ENCODE data around the gene ADARB2.

Gene ADARB2

DNA sequence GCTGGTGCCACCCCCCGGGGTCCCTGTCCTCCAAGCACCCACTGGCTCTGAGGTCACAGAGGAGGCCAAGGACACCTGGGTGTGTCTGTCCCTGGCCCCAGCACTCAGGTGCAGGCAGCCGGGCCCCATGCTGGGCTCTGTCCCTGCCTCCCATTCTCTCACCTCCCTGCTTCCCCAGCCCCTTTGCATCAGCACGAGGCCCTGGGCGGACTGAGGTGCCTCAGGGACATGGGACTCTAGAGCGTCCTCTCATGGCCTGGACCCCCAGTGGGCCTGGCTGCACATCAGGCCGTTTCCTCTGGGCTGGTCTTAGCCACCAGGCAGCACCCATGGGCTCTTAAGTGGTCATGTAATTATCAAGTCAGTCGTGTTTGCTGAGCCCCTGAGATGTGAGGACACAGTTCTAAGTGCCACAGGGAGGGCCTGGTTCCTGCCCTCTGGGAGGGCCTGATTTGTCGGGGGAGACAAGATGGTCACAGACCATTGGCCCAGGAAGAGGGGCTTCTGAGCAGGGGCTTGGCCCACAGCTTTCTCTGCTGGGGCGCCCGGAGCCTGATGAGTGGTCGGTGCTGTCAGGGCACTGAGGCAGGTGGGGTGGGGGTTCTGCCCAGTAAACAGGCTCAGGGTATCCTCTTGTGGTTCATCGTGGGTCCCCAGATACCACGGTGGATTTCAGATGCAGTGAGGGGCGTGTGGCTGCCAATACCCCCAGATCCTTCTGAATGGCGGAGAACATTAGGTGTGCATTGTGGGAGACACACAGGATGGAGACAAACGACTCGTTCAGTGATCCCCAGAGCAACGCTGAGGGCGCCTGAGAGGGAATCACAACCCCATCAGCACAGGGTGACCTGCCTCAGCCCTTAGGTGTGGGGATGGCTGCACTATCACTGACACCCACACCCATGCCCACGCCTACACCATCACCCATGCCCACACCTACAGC lies 528.7 kb downstream of the ADARB2 start:
- TF ChIP-seq ZNF274 (IDR thresholded peaks at IDR 0.05; ENCODE audit: low read depth, low read length): no peak
- H3K4me3 ChIP-seq (ENCODE audit: low read length): no peak overlapping the region

DNA sequence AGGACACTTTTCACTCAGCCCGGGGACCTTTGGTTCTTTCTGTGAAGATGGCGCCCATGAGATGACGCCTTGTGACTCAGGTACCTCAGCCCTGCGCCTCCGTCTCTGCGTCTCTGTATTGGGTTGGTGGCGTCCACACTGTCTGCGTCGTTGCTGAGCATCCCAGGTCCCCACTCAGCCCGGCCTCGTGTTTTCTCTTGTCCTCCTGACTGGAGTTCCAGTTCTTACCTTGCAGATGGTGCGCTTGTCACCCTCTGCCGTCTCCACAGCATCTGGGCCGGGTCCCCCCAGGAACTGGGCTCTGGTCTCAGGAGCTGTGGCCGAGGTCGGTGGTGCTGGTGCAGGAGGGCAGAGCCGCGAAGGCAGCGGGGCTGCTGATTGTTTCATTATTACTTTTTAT lies 530.7 kb downstream of the ADARB2 start:
- no peak overlapping the region for H3K4me3 ChIP-seq (ENCODE audit: low read length)
- no peak for TF ChIP-seq ZNF274 (IDR thresholded peaks at IDR 0.05; ENCODE audit: low read depth, low read length)

DNA sequence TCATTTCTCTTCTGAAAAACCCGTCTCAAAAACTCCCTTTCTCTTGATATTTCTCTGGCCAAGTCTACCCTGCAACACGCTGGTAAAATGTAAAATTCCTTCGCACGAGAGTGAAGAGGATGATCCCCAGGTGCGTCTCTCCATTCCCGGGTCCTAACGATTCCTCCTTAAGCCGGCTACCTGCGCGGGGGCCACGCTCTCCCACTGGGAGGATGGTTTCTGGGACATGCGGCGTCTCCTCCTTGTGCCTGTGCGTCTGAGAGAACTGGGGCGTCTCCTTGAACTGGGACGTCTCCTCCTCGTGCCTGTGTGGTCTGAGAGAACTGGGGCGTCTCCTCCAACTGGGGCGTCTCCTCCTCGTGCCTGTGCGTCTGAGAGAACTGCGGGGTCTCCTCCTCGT lies 531.2 kb downstream of the ADARB2 start:
- H3K4me3 ChIP-seq (ENCODE audit: low read length): no peak overlapping the region
- no peak for TF ChIP-seq ZNF274 (IDR thresholded peaks at IDR 0.05; ENCODE audit: low read depth, low read length)

DNA sequence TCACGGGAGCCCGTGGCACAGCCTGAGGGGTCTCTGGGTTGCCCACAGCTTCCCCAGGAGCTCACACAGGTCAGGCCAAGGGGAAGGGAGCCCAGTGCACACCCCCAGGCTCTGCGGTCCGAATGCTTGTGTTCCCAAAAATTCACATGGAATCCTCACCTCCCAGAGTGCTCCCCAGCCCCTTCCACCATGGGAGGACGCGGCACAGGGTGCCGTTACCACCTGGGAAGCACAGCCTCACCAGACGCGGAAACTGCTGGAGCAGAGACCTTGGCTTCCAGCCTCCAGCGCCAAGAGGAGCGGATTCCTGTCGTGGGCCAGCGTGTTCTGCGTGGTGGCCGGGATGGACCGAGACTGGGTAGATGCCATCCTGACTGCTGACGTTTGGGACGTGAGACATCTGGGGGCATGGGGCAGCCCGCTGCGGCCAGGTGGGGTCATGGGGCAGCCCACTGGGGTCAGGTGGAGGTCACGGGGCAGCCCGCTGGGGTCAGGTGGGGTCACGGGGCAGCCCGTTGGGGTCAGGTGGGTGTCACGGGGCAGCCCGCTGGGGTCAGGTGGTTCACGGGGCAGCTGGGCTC lies 531.8 kb downstream of the ADARB2 start:
- no peak for TF ChIP-seq ZNF274 (IDR thresholded peaks at IDR 0.05; ENCODE audit: low read depth, low read length)
- no peak overlapping the region for H3K4me3 ChIP-seq (ENCODE audit: low read length)

DNA sequence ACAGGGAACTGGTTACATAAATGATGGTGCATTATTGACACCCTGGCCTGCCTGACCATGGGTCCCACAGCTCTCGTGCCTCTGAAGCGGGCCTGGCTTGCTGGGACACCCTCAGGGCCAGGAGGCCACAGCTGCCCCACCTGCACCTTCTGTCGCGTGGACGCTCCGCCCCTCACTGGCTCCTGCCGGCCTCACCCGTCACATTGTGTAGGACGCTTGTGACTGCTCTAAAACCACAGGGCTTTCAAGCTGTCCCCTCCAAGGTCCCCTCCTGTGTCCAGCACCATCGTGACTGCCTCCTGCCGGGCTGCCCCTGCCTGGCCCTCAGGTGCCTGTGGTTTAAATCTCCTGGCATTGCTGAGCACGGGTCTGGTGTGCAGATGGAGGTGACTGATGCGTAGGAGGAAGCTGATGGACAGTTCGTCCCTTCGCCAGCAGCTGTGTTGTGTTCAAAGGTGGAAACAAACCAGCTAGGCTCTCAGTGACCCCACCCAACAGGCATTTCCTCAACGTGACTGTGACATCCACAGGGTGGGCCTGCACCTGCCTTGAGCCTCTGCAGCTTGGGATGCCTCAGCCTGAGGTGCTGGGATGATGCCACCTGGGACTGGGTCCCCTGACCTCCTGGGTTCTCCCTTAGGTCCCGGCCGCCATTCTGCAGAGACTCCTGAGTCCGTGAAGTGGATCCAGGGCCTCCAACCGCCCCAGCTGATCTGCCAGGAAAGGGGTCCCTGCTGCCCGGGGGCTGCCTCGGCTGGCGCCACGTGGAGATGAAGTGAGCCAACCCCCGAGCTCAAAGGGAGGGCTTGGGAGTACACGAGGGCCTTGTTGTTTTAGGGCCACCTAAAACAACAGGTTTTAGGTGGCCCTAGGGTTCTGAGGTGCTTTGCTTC lies 532.6 kb downstream of the ADARB2 start:
- no peak overlapping the region for H3K4me3 ChIP-seq (ENCODE audit: low read length)
- no peak for TF ChIP-seq ZNF274 (IDR thresholded peaks at IDR 0.05; ENCODE audit: low read depth, low read length)

DNA sequence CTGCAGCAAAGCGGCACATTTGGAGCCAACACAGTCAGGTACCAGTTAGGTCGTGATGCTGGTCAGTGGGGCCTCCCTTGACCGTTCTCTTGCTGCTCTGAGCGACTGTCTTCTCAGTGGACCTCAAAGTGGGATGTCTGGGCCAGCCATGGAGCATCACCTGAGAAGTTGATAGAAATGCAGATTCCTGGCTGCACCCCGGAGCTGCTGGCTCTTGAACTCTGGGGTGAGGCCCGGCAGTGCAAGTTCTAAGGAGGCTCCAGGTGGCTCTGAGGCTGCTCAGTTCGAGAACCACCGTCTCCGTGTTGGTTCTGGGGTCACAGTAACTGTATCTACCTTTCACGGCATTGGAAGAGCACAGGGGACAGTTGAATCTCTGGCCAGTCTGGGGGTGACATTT lies 533.6 kb downstream of the ADARB2 start:
- H3K4me3 ChIP-seq (ENCODE audit: low read length): no peak overlapping the region
- TF ChIP-seq ZNF274 (IDR thresholded peaks at IDR 0.05; ENCODE audit: low read depth, low read length): no peak

DNA sequence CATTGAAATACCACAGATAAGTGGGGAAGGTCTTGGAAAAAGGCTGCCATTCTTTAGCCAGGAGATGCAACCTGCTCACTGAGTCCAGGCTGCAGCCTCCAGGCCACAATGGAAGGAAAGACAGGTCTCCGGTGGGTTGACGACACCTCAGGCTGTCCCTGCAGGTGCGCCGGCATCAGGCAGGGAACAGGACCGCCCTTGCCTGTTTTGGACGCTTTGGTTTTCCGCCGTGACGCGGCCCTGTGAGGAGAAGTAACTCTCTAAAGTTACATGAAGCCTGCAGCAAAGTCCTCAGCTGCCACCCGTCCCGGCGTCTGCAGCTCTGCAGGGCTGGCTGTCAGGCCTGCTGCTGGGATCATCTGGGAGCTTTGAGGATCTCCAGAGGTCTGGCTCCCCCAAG lies 534.1 kb downstream of the ADARB2 start:
- no peak for TF ChIP-seq ZNF274 (IDR thresholded peaks at IDR 0.05; ENCODE audit: low read depth, low read length)
- H3K4me3 ChIP-seq (ENCODE audit: low read length): no peak overlapping the region

DNA sequence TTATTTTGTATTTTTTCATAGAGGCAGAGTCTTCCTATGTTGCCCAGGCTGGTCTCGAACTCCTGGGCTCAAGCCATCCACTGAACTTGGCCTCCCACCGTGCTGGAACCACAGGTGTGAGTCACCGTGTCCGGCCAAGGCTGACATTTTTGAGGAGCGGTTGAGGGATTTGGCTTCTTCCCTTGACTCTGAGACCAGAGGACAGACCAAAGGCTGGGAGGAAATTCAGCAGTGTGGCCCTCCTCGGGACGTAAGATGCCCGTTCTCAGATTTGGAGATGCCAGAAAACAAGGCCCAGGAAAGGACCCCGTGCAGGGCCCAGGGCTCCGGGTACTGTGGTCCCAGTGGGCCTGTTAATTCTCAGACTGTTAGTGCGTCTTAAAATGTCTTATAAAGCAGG lies 535.0 kb downstream of the ADARB2 start:
- no peak overlapping the region for H3K4me3 ChIP-seq (ENCODE audit: low read length)
- no peak for TF ChIP-seq ZNF274 (IDR thresholded peaks at IDR 0.05; ENCODE audit: low read depth, low read length)

DNA sequence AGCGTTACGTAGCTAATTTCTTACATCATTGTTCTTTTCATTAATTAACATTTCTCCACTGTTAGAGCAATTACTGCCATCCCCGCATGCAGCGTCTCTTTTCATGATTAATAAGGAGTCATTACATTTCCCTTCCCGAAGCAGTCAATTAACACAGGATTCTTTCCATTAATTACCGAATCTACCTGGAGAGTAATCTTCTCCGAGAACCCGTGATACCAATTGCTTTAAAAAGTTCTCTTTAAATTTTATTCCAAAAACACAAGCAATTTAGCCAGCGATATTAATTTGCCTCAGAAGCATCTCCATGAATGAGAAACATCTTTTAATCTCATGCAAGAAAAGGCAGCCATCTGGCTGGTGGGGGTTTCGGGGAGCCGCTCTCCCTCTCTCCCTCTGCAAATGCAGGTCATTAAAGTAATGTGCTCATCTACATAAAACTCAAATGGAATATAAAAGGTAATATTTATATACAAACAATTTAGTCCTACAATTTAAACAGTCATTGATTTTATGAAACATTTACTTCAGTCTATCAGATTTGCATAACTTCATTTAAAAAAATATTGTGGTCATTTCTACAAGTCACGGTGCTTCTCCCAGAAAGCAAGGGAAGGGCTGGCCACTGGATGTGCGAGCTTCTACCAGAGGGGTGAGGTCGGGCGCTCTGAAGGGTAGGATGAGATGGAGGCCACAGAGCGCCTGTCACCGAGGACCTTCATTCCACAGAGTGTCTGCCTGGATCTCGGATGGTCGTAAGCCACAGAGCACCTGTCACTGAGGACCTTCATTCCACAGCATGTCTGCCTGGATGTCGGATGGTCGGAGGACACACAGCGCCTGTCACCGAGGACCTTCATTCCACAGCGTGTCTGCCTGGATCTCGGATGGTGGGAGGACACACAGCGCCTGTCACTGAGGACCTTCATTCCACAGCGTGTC lies 536.2 kb downstream of the ADARB2 start:
- H3K4me3 ChIP-seq (ENCODE audit: low read length): no peak overlapping the region
- TF ChIP-seq ZNF274 (IDR thresholded peaks at IDR 0.05; ENCODE audit: low read depth, low read length): no peak

DNA sequence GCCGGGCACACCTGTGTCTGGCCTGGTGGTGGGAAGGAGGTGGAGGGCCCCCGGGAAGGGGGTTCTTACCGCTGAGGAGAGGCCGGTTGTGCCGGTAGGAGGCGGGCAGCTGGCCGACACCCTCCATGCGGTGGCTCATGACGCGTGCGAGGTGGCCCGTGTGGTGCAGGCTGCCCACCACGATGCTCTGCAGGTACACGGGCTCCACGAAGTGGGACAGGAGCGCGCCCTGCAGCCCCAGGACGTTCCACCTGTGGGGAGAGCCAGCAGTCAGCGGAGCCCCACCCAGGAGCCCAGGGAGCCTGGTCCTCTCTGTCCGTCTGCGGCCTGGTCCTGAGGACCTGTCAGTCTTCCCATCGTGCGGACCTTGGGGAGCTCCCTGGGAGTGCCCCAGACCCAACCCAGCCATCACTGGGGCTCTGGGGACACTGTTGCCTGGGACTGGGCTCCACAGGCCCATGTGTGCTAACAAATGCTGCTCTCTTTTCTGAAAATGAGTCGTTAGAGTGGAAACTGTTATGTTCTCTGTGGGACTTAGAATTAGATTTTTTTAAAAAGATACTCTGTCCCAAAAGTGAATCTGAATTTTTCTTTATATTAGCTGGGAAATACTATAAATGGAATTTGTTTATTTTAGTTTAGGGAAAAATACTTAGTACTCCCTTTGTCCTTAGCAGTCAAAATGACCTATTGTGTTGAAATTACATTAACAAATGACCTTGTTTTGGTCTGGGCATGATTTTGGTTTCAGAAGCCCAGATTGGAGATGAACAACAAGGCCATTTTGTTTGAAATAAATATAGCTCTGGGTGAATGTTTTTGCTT lies 537.2 kb downstream of the ADARB2 start:
- no peak for TF ChIP-seq ZNF274 (IDR thresholded peaks at IDR 0.05; ENCODE audit: low read depth, low read length)

DNA sequence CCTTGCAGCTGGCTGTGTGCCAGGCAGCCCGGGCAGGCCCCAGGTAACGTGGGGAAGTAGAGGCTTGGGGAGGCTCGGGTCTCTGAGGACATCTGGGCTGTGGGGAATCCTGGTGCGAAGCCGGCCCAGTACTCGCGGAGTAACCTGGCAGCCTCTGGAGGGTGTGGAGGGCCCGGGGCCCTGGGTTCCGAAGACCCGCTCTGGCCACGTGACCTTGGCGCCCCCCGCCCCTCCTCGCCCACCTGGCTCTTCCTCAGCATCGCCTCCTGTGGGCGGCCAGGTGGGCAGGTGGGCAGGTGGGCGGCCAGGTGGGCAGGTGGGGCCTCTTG lies 538.0 kb downstream of the ADARB2 start:
- H3K4me3 ChIP-seq (ENCODE audit: low read length): no peak overlapping the region

More for the DNA sequence above, 537.2 kb downstream of the ADARB2 start:
- H3K4me3 ChIP-seq (ENCODE audit: low read length): no peak overlapping the region

DNA sequence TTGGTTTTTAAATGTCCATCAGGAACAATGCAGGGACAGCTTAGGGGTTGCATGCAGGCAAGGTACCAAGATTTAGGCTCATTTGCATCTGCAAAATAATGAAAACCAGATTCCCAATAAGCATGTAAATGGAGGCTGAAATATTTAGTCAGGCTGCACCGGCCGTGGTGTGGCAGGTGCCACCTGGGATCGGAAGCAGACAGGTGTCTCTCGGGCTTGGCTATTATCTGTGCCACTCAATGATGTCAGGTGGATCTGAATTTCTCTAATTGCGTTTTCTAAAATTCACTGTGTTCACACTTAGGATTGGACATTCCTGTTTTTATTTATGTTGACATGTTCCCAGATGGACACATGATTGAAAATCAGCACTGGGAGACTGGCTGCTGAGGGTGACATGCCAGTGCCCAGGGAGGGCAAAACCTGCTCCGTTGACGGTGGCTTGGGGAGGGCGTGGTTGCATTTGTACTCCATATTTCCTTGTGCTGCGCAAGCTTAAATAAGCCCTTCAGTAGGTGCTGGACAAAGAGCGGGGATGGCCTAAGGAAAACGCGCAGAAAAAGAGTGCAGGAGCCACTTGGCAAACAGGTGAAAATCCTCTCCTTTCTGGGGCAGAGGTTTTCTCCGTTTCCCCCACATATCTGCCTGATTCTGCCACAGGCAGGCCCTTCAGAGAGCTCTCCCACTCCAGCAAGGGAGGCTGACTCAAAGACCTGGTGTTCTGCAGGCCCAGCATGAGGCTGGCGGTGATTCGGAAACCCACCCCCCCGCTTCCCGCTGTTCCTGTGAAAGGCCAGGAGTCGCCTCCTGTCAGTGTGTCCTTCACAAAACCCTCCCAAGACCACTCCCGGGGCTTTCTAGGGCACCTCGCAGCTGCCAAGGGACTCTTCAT lies 538.6 kb downstream of the ADARB2 start:
- H3K4me3 ChIP-seq (ENCODE audit: low read length): no peak overlapping the region
- TF ChIP-seq ZNF274 (IDR thresholded peaks at IDR 0.05; ENCODE audit: low read depth, low read length): no peak

More for the DNA sequence above, 538.0 kb downstream of the ADARB2 start:
- no peak for TF ChIP-seq ZNF274 (IDR thresholded peaks at IDR 0.05; ENCODE audit: low read depth, low read length)
